ENCODE results near the gene PPP1R15B. TPM values are rescaled to one million over a fixed set of nuclear protein-coding genes. Genes with fewer than 3 reads are reported as not detected.

PPP1R15B gene
- total RNA-seq, 1 donor from 2014 or later = 57.5 TPM

DNA sequence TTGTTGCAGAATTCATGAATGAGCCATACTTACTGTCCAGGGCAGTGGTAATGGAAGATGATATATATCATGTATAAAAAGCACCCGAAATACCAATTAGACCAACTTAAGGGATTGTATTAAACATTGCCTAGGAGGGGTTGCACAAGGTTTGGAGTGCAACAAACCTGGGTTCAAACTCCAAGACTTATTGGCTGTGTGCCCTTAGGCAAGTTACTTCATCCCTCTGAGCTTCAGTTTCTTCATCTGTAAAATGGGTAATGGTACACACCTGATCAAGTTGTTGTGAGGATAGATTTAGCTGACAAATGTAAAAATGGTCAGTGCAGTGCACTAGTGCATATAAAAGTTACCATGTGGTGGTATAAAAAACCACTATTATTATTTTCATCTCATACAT lies 9.8 kb upstream of the PPP1R15B start:
- TF ChIP-seq, protein P1, sequence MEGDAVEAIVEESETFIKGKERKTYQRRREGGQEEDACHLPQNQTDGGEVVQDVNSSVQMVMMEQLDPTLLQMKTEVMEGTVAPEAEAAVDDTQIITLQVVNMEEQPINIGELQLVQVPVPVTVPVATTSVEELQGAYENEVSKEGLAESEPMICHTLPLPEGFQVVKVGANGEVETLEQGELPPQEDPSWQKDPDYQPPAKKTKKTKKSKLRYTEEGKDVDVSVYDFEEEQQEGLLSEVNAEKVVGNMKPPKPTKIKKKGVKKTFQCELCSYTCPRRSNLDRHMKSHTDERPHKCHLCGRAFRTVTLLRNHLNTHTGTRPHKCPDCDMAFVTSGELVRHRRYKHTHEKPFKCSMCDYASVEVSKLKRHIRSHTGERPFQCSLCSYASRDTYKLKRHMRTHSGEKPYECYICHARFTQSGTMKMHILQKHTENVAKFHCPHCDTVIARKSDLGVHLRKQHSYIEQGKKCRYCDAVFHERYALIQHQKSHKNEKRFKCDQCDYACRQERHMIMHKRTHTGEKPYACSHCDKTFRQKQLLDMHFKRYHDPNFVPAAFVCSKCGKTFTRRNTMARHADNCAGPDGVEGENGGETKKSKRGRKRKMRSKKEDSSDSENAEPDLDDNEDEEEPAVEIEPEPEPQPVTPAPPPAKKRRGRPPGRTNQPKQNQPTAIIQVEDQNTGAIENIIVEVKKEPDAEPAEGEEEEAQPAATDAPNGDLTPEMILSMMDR (IDR thresholded peaks at IDR 0.05; ENCODE audit: unreplicated experiment) = no peak
- peaks cover 7% of the 10 kb centered on the region for H3K36me3 Mint-ChIP-seq
- no peaks in the 10 kb centered on the region for H3K9me3 Mint-ChIP-seq
- no peak for DNase-seq (ENCODE audit: low spot score in 2 of 2, unreplicated experiment in 2 of 2)
- peaks cover 29% of the 10 kb centered on the region for H3K4me1 Mint-ChIP-seq
- no peak overlapping the region for H3K4me3 Mint-ChIP-seq
- H3K27ac Mint-ChIP-seq = no peak overlapping the region
- H3K27me3 Mint-ChIP-seq (ENCODE audit: low read depth) = no peaks in the 10 kb centered on the region

DNA sequence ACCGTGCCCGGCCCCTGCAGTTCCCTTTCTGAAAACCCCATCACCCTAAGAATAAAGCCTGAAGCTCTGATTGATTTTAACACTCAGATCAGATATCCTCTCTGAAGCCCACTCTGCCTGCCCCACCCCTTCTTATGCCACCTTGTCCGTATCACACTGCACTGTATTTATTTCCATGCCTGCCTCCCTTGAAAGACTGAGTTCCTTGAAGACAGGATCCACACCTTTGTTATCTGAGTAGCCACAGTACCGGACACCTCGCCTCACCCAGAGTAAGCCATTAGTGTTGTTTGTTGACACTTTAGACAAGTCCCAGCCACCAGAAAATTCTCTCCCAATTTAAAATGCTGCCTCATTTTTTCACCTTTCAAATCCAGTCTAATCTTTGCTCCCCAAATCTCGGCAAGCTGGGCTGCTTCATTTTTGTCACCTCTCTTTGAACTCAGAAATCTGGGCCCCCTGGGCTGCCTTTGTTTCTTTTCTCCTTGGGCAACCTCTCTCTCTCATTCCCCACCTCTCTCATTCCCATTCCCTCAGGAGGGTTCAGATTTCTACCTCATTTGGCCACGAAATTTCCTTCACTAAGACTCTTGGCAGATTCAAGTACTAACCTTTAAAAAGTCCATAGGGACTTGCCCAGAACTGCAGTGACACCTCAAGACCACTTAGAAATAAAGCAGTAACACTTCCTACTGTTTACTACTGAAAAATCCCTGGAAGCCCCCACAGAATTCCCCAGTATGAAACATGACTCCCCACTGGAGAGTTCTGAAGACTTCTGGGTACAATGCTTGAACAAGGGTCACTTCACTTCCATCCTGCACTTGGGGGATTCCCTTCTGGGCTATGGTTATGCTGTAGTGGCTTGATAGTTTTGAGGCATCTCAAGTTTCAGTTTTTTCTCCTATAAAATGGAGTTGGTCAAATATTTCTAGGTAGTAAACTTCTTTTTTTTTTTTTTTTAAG lies 8.7 kb upstream of the PPP1R15B start:
- H3K9me3 Mint-ChIP-seq = no peaks in the 10 kb centered on the region
- DNase-seq (ENCODE audit: low spot score in 2 of 2, unreplicated experiment in 2 of 2) = no peak
- no peaks in the 10 kb centered on the region for H3K27me3 Mint-ChIP-seq (ENCODE audit: low read depth)
- H3K36me3 Mint-ChIP-seq = peaks cover 4% of the 10 kb centered on the region
- peak overlapping the region; percentile 77 for H3K27ac Mint-ChIP-seq
- TF ChIP-seq, protein P1 (IDR thresholded peaks at IDR 0.05; ENCODE audit: unreplicated experiment) = no peak
- H3K4me1 Mint-ChIP-seq = peaks cover 33% of the 10 kb centered on the region
- no peak overlapping the region for H3K4me3 Mint-ChIP-seq

DNA sequence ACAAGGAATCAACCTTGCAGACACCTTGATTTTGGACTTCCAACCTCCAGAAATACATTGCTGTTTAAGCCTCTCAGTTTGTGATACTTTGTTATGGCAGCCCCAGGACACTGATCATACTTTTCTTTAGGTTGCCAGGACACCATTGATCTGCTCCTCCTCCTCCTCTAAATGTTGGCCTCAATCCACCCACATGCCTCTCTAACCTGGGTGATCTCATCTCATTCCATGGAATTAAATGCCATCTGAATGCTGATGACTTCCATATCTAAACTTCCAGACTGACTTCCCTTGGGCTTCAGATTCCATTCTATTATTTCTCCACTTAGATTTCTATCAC lies 7.4 kb upstream of the PPP1R15B start:
- TF ChIP-seq, protein P1 (IDR thresholded peaks at IDR 0.05; ENCODE audit: unreplicated experiment) = no peak
- Mint-ChIP-seq H3K27me3 (ENCODE audit: low read depth) (no peaks in the 10 kb centered on the region), H3K27ac (peak overlapping the region; percentile 17), H3K9me3 (no peaks in the 10 kb centered on the region), H3K36me3 (peaks cover 4% of the 10 kb centered on the region), H3K4me1 (peaks cover 33% of the 10 kb centered on the region), H3K4me3 (no peak overlapping the region)
- DNase-seq (ENCODE audit: low spot score in 2 of 2, unreplicated experiment in 2 of 2) = no peak

GRCh38 chr1:204418174-204419063 lies 6.8 kb upstream of the PPP1R15B start:
- Mint-ChIP-seq H3K27ac (peak overlapping the region; percentile 92), H3K9me3 (no peaks in the 10 kb centered on the region), H3K4me3 (no peak overlapping the region), H3K36me3 (peaks cover 4% of the 10 kb centered on the region), H3K27me3 (ENCODE audit: low read depth) (no peaks in the 10 kb centered on the region), H3K4me1 (peaks cover 33% of the 10 kb centered on the region)
- TF ChIP-seq, protein P1 (IDR thresholded peaks at IDR 0.05; ENCODE audit: unreplicated experiment) = no peak
- no peak for DNase-seq (ENCODE audit: low spot score in 2 of 2, unreplicated experiment in 2 of 2)

GRCh38 chr1:204417074-204417997 lies 5.7 kb upstream of the PPP1R15B start:
- TF ChIP-seq, protein P1 (IDR thresholded peaks at IDR 0.05; ENCODE audit: unreplicated experiment) = no peak
- Mint-ChIP-seq H3K36me3 (no peaks in the 10 kb centered on the region), H3K4me1 (peaks cover 36% of the 10 kb centered on the region), H3K4me3 (peak overlapping the region; percentile 27), H3K27ac (peak overlapping the region; percentile 92), H3K27me3 (ENCODE audit: low read depth) (no peaks in the 10 kb centered on the region), H3K9me3 (no peaks in the 10 kb centered on the region)
- no peak for DNase-seq (ENCODE audit: low spot score in 2 of 2, unreplicated experiment in 2 of 2)

Measured in mesothelial cell of epicardium (in vitro differentiated cells).